ENCODE results near the gene ANKS1A.

The ANKS1A gene

DNA sequence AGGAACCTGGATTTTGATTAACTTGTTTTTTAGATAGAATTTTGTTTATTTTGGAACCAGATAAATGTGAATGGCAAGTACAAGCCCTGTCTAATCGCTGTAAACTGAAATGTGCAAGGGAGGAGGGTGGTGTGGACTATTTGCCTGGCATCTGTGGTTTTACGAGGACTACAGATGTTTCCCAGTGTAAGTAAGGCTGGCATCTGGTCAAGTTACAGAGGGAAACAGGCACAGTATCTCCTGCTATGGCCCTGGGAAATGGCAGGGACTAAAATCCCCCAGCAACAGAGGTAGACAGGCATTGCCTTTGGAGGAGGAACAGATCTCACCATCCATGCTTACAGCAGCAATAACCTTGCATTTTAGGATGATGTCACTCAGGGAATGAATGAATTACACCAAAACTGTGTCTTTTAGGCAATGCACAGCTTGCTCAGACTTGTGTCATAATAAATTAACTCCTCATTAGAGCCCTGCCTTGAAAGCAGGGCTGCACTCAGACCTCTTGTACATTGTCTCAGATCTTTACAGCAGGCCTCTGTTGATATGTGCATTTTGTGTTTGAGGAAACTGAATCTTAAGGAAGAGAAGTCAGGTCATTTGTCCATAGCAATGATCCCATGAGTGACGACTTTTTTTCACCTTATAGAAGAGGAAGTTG, 155.8 kb downstream of the ANKS1A start:
- no peak overlapping the region; the same call in 1 of the 2 replicates for H3K27ac ChIP-seq (ENCODE audit: extremely low read depth, low read depth, low read length)
- H3K4me3 ChIP-seq (ENCODE audit: low read depth, low read length): no peak overlapping the region
- ChIA-PET CTCF (interaction anchor here (0.6 to 1.6 kb wide), 2 partner anchors 59 to 102 kb away, joined by 3 to 7 read pairs; no protein-coding TSS in a partner anchor), POLR2A (no interaction called here)
- no peaks in the 10 kb centered on the region for H3K9me3 ChIP-seq (ENCODE audit: control insufficient read depth, insufficient read depth, low read depth, low read length)
- peaks cover 24% of the 10 kb centered on the region for H3K4me1 ChIP-seq (ENCODE audit: control insufficient read depth, insufficient read depth, low read length)
- peaks cover 0 to 7% of the 10 kb centered on the region in 2 experiments; a peak in 1 of 3 replicates for H3K36me3 ChIP-seq (ENCODE audit: control insufficient read depth in 2 of 2, insufficient read depth in 1 of 2, low read length in 2 of 2)
- TF ChIP-seq TCF7L2 (IDR thresholded peaks at IDR 0.05; ENCODE audit: borderline replicate concordance, low read depth, low read length) (no peak), ZFP37 (tag by site-specific recombination; IDR thresholded peaks at IDR 0.05) (no peak), FEZF1 (tag by site-specific recombination; IDR thresholded peaks at IDR 0.05) (no peak; the same call in none of the 2 replicates), ZNF335 (tag by site-specific recombination; conservative IDR thresholded peaks at IDR 0.05) (peak; percentile 58; the same call in 1 of the 2 replicates), ZNF518A (tag by site-specific recombination; conservative IDR thresholded peaks at IDR 0.05; ENCODE audit: low read depth) (no peak), ZNF311 (tag by site-specific recombination; IDR thresholded peaks at IDR 0.05; ENCODE audit: borderline replicate concordance) (no peak), ZNF114 (tag by site-specific recombination; IDR thresholded peaks at IDR 0.05) (no peak), ZNF404 (tag by site-specific recombination; IDR thresholded peaks at IDR 0.05) (no peak), ZNF837 (tag by site-specific recombination; IDR thresholded peaks at IDR 0.05) (no peak), ZNF324 (tag by site-specific recombination; IDR thresholded peaks at IDR 0.05) (no peak), ZNF211 (tag by site-specific recombination; IDR thresholded peaks at IDR 0.05; ENCODE audit: low read depth) (no peak), RBAK (tag by site-specific recombination; IDR thresholded peaks at IDR 0.05) (no peak), ZNF10 (tag by site-specific recombination; IDR thresholded peaks at IDR 0.05) (no peak), ZNF645 (tag by site-specific recombination; IDR thresholded peaks at IDR 0.05) (no peak), ZEB2 (tag by site-specific recombination; IDR thresholded peaks at IDR 0.05) (no peak), ZNF416 (tag by site-specific recombination; IDR thresholded peaks at IDR 0.05) (no peak), GLIS2 (tag by site-specific recombination; IDR thresholded peaks at IDR 0.05) (no peak), KLF8 (tag by site-specific recombination; IDR thresholded peaks at IDR 0.05) (no peak), ZNF18 (tag by site-specific recombination; IDR thresholded peaks at IDR 0.05) (no peak)
- TF ChIP-seq, protein P1, sequence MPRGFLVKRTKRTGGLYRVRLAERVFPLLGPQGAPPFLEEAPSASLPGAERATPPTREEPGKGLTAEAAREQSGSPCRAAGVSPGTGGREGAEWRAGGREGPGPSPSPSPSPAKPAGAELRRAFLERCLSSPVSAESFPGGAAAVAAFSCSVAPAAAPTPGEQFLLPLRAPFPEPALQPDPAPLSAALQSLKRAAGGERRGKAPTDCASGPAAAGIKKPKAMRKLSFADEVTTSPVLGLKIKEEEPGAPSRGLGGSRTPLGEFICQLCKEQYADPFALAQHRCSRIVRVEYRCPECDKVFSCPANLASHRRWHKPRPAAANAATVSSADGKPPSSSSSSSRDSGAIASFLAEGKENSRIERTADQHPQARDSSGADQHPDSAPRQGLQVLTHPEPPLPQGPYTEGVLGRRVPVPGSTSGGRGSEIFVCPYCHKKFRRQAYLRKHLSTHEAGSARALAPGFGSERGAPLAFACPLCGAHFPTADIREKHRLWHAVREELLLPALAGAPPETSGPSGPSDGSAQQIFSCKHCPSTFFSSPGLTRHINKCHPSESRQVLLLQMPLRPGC (tag by site-specific recombination; IDR thresholded peaks at IDR 0.05): no peak
- TF ChIP-seq, protein P2, sequence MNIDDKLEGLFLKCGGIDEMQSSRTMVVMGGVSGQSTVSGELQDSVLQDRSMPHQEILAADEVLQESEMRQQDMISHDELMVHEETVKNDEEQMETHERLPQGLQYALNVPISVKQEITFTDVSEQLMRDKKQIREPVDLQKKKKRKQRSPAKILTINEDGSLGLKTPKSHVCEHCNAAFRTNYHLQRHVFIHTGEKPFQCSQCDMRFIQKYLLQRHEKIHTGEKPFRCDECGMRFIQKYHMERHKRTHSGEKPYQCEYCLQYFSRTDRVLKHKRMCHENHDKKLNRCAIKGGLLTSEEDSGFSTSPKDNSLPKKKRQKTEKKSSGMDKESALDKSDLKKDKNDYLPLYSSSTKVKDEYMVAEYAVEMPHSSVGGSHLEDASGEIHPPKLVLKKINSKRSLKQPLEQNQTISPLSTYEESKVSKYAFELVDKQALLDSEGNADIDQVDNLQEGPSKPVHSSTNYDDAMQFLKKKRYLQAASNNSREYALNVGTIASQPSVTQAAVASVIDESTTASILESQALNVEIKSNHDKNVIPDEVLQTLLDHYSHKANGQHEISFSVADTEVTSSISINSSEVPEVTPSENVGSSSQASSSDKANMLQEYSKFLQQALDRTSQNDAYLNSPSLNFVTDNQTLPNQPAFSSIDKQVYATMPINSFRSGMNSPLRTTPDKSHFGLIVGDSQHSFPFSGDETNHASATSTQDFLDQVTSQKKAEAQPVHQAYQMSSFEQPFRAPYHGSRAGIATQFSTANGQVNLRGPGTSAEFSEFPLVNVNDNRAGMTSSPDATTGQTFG (tag by site-specific recombination; IDR thresholded peaks at IDR 0.05; ENCODE audit: borderline replicate concordance): no peak
- TF ChIP-seq, protein P3, sequence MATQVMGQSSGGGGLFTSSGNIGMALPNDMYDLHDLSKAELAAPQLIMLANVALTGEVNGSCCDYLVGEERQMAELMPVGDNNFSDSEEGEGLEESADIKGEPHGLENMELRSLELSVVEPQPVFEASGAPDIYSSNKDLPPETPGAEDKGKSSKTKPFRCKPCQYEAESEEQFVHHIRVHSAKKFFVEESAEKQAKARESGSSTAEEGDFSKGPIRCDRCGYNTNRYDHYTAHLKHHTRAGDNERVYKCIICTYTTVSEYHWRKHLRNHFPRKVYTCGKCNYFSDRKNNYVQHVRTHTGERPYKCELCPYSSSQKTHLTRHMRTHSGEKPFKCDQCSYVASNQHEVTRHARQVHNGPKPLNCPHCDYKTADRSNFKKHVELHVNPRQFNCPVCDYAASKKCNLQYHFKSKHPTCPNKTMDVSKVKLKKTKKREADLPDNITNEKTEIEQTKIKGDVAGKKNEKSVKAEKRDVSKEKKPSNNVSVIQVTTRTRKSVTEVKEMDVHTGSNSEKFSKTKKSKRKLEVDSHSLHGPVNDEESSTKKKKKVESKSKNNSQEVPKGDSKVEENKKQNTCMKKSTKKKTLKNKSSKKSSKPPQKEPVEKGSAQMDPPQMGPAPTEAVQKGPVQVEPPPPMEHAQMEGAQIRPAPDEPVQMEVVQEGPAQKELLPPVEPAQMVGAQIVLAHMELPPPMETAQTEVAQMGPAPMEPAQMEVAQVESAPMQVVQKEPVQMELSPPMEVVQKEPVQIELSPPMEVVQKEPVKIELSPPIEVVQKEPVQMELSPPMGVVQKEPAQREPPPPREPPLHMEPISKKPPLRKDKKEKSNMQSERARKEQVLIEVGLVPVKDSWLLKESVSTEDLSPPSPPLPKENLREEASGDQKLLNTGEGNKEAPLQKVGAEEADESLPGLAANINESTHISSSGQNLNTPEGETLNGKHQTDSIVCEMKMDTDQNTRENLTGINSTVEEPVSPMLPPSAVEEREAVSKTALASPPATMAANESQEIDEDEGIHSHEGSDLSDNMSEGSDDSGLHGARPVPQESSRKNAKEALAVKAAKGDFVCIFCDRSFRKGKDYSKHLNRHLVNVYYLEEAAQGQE (tag by site-specific recombination; IDR thresholded peaks at IDR 0.05): no peak

Measured in HEK293 (cell line).